GM12878 (cell line): ENCODE data around the gene GGTLC2.

Source experiments
- BCL3 ChIP-seq: IDR thresholded peaks from 2 replicates; pipeline ENCODE4 v1.6.1; 2011; ENCODE audit warnings: borderline replicate concordance, low read depth, mild to moderate bottlenecking, moderate library complexity, low read length; ENCODE audit not compliant: insufficient read depth, poor library complexity, severe bottlenecking
- CBX5 ChIP-seq: sonication (generic); IDR thresholded peaks from 2 replicates; pipeline ENCODE4 v1.6.1; 2016; ENCODE audit warnings: low read depth, moderate library complexity, mild to moderate bottlenecking, inconsistent platforms
- EP300 ChIP-seq, 2 experiments: fragments of 150-350 bp in 1 of 2; IDR thresholded peaks; 2 replicates each; pipeline ENCODE4 v1.6.1; 2011 to 2012; ENCODE audit warnings: low read depth in 2 of 2, low read length in 2 of 2, borderline replicate concordance in 1 of 2, improper control_type of control experiment in 1 of 2, inconsistent platforms in 1 of 2; ENCODE audit not compliant: control insufficient read depth in 1 of 2
- EZH2 ChIP-seq: IDR thresholded peaks from 2 replicates; pipeline ENCODE4 v1.6.1; 2012; ENCODE audit warnings: low read depth, mild to moderate bottlenecking, control low read depth, inconsistent platforms, low read length, borderline replicate concordance; ENCODE audit not compliant: control insufficient read depth
- PAX5 ChIP-seq: IDR thresholded peaks from 2 replicates; pipeline ENCODE4 v1.6.1; 2011; ENCODE audit warnings: low read depth, low read length, borderline replicate concordance
- POLR2A ChIP-seq: IDR thresholded peaks from 2 replicates; pipeline ENCODE4 v1.6.1; 2011; ENCODE audit warnings: low read depth, mild to moderate bottlenecking, low read length
- POLR2AphosphoS2 ChIP-seq: IDR thresholded peaks from 2 replicates; pipeline ENCODE4 v1.6.1; 2011; ENCODE audit warnings: low read depth, mild to moderate bottlenecking, low read length, improper control_type of control experiment, moderate library complexity
- SIN3A ChIP-seq: IDR thresholded peaks from 2 replicates; pipeline ENCODE4 v1.6.1; 2012; ENCODE audit warnings: low read depth, low read length, improper control_type of control experiment
- TAF1 ChIP-seq: IDR thresholded peaks from 2 replicates; pipeline ENCODE4 v1.6.1; 2011; ENCODE audit warnings: mild to moderate bottlenecking, low read depth, low read length, borderline replicate concordance
- TARDBP ChIP-seq: IDR thresholded peaks from 2 replicates; pipeline ENCODE4 v1.6.1; 2016; ENCODE audit warnings: borderline replicate concordance
- USF1 ChIP-seq: IDR thresholded peaks from 2 replicates; pipeline ENCODE4 v1.6.1; 2011; ENCODE audit warnings: borderline replicate concordance, low read depth, mild to moderate bottlenecking, moderate library complexity, mixed read lengths, low read length; ENCODE audit not compliant: insufficient read depth; ENCODE audit errors: extremely low read length
- YBX1 ChIP-seq: fragments of 450-650 bp; IDR thresholded peaks from 2 replicates; pipeline ENCODE4 v1.6.1; 2016; ENCODE audit warnings: antibody characterized with exemption

- TF ChIP-seq BCL3 (no peak), EZH2 (no peak), SIN3A (no peak), TARDBP (no peak), CBX5 (no peak), PAX5 (no peak), POLR2A (no peak), EP300 (IDR thresholded peaks at IDR 0.05; ENCODE audit: borderline replicate concordance in 1 of 2, control insufficient read depth in 1 of 2, low read depth in 2 of 2, low read length in 2 of 2) (no peak), TAF1 (no peak), POLR2AphosphoS2 (no peak), USF1 (no peak), YBX1 (no peak)
These were observed 23.8 kb downstream of the GGTLC2 start for GRCh38 chr22:22667966-22668880.
